C4-2B (cell line): Measurements from ENCODE around the gene RTN3.

Experiments
- CTCF ChIP-seq: fragments of 450-650 bp; conservative IDR thresholded peaks from 2 replicates; pipeline ENCODE4 v1.5.1; 2017; ENCODE audit warnings: mild to moderate bottlenecking
- ZFX ChIP-seq: fragments of 450-650 bp; IDR thresholded peaks from 2 replicates; pipeline ENCODE4 v1.6.1; 2017

GRCh38 chr11:63769714-63770455 lies 88.6 kb downstream of the RTN3 start:
- TF ChIP-seq CTCF, result no peak
- TF ChIP-seq ZFX, result no peak
